Tibial nerve (tissue), 4 donors: ENCODE measurements around the gene REV1.

ENCODE experiments used
- EP300 ChIP-seq, 2 donors: sonication (generic); formaldehyde crosslinking; IDR thresholded peaks; one replicate each; pipeline ENCODE4 v1.6.1; 2017; ENCODE audit warnings: antibody characterized with exemption in 2 of 2, mild to moderate bottlenecking in 1 of 2
- TF ChIP-seq, protein P1 (sequence below), 5 experiments: fragments of 200-600 bp in 3 of 5; fragments of 450-650 bp in 2 of 5; sonication (generic) in 3 of 5; IDR thresholded peaks; one replicate each; pipeline ENCODE4 v1.5.1; 2016 to 2019; ENCODE audit warnings: antibody characterized with exemption in 5 of 5, mild to moderate bottlenecking in 3 of 5, moderate library complexity in 2 of 5

DNA sequence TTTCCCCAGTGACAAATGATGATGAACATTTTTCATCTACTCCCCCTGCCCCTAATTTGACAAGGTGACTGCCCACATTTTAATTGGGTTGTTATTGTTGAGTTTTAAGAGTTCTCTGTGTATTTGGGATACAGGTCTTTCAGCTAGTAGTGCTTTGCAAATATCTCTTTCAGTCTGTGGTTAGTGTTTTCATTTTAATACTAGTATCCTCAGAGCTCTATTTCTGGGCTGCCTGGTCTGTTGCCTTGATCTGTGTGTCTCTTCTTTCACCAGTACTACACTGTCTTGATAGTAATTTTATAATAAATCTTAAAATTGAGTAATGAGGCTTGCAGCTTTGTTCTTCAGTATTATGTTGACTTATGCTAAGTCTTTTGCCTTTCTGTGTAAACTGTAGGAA lies 133.0 kb downstream of the REV1 start:
- no peak for TF ChIP-seq EP300 (IDR thresholded peaks at IDR 0.05)
- TF ChIP-seq, protein P1, sequence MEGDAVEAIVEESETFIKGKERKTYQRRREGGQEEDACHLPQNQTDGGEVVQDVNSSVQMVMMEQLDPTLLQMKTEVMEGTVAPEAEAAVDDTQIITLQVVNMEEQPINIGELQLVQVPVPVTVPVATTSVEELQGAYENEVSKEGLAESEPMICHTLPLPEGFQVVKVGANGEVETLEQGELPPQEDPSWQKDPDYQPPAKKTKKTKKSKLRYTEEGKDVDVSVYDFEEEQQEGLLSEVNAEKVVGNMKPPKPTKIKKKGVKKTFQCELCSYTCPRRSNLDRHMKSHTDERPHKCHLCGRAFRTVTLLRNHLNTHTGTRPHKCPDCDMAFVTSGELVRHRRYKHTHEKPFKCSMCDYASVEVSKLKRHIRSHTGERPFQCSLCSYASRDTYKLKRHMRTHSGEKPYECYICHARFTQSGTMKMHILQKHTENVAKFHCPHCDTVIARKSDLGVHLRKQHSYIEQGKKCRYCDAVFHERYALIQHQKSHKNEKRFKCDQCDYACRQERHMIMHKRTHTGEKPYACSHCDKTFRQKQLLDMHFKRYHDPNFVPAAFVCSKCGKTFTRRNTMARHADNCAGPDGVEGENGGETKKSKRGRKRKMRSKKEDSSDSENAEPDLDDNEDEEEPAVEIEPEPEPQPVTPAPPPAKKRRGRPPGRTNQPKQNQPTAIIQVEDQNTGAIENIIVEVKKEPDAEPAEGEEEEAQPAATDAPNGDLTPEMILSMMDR (IDR thresholded peaks at IDR 0.05), result no peak
